ENCODE measurements around the gene RPL5. TPM values are rescaled to one million over a fixed set of nuclear protein-coding genes. Genes with fewer than 3 reads are reported as not detected.
A peak's percentile ranks its signal among the peaks of the same experiment; 100 is the strongest.

Gene RPL5
- total RNA-seq, 1 donor from 2014 or later = 252 TPM

- ATAC-seq = no peak
- no peak for DNase-seq (ENCODE audit: low spot score)
Observed at GRCh38 chr1:92851729-92852128, 19.9 kb downstream of the RPL5 start.

- ATAC-seq (no peak), DNase-seq (ENCODE audit: low spot score) (no peak)
Observed at GRCh38 chr1:92853299-92853698, 21.5 kb downstream of the RPL5 start.

- no peak for DNase-seq (ENCODE audit: low spot score)
- no peak for ATAC-seq
Observed at GRCh38 chr1:92854101-92854785, 22.4 kb downstream of the RPL5 start.

- ATAC-seq (no peak), DNase-seq (ENCODE audit: low spot score) (no peak)
Observed at GRCh38 chr1:92855236-92855635, 23.4 kb downstream of the RPL5 start.

GRCh38 chr1:92857817-92858216 lies 26.0 kb downstream of the RPL5 start:
- DNase-seq (ENCODE audit: low spot score) (no peak), ATAC-seq (peak; percentile 81)

GRCh38 chr1:92858564-92859399 lies 26.9 kb downstream of the RPL5 start:
- ATAC-seq (peak; percentile 93), DNase-seq (ENCODE audit: low spot score) (no peak)

- DNase-seq (ENCODE audit: low spot score) = no peak
- ATAC-seq = peak; percentile 3
Observed at GRCh38 chr1:92859400-92860039, 27.7 kb downstream of the RPL5 start.

- no peak for DNase-seq (ENCODE audit: low spot score)
- no peak for ATAC-seq
Observed at GRCh38 chr1:92862605-92863004, 30.8 kb downstream of the RPL5 start.

- ATAC-seq (no peak), DNase-seq (ENCODE audit: low spot score) (no peak)
Observed at GRCh38 chr1:92864131-92864530, 32.3 kb downstream of the RPL5 start.

GRCh38 chr1:92870591-92870990 lies 38.8 kb downstream of the RPL5 start:
- DNase-seq (ENCODE audit: low spot score) (no peak), ATAC-seq (no peak)

- no peak for ATAC-seq
Observed at GRCh38 chr1:92872719-92873118, 40.9 kb downstream of the RPL5 start.

GRCh38 chr1:92874987-92875386 lies 43.1 kb downstream of the RPL5 start:
- DNase-seq (ENCODE audit: low spot score) (no peak), ATAC-seq (no peak)

More at GRCh38 chr1:92872719-92873118, 40.9 kb downstream of the RPL5 start:
- no peak for DNase-seq (ENCODE audit: low spot score)

- ATAC-seq (no peak), DNase-seq (ENCODE audit: low spot score) (no peak)
Observed at GRCh38 chr1:92876351-92876750, 44.5 kb downstream of the RPL5 start.

GRCh38 chr1:92877081-92877711 lies 45.4 kb downstream of the RPL5 start:
- no peak for ATAC-seq

GRCh38 chr1:92877792-92878191 lies 46.0 kb downstream of the RPL5 start:
- DNase-seq (ENCODE audit: low spot score) (no peak), ATAC-seq (peak; percentile 37)

More at GRCh38 chr1:92877081-92877711, 45.4 kb downstream of the RPL5 start:
- DNase-seq (ENCODE audit: low spot score) = no peak

- ATAC-seq (no peak), DNase-seq (ENCODE audit: low spot score) (no peak)
Observed at GRCh38 chr1:92879316-92879968, 47.6 kb downstream of the RPL5 start.

GRCh38 chr1:92881391-92881790 lies 49.6 kb downstream of the RPL5 start:
- no peak for ATAC-seq

GRCh38 chr1:92882819-92883218 lies 51.0 kb downstream of the RPL5 start:
- ATAC-seq (no peak), DNase-seq (ENCODE audit: low spot score) (no peak)

More at GRCh38 chr1:92881391-92881790, 49.6 kb downstream of the RPL5 start:
- DNase-seq (ENCODE audit: low spot score) = no peak

- ATAC-seq = no peak
- no peak for DNase-seq (ENCODE audit: low spot score)
Observed at GRCh38 chr1:92883297-92883696, 51.5 kb downstream of the RPL5 start.

GRCh38 chr1:92884195-92884594 lies 52.4 kb downstream of the RPL5 start:
- no peak for ATAC-seq
- no peak for DNase-seq (ENCODE audit: low spot score)
